COR-L47 (cell line): Measurements from ENCODE around the gene GNG13.
"Not testable (repeated sequence)": the region's sequence is repeated elsewhere in the genome, so short reads cannot be mapped to it uniquely, and the experiment has no call there.

Experiments
- DNase-seq: peaks from one replicate; lab custom pipeline; 2025; lab: John Stamatoyannopoulos, UW

The GNG13 gene

GRCh38 chr16:760545-761343, 39.8 kb downstream of the GNG13 start, which contains the start of gene MSLN:
Gene MSLN, plus strand, starts transcription at chr16:760734. Its CDS starts 1,947 bp downstream, at chr16:762681.
- no peak for DNase-seq

- DNase-seq: no peak
These were observed 40.5 kb downstream of the GNG13 start for GRCh38 chr16:760065-760464.

DNA sequence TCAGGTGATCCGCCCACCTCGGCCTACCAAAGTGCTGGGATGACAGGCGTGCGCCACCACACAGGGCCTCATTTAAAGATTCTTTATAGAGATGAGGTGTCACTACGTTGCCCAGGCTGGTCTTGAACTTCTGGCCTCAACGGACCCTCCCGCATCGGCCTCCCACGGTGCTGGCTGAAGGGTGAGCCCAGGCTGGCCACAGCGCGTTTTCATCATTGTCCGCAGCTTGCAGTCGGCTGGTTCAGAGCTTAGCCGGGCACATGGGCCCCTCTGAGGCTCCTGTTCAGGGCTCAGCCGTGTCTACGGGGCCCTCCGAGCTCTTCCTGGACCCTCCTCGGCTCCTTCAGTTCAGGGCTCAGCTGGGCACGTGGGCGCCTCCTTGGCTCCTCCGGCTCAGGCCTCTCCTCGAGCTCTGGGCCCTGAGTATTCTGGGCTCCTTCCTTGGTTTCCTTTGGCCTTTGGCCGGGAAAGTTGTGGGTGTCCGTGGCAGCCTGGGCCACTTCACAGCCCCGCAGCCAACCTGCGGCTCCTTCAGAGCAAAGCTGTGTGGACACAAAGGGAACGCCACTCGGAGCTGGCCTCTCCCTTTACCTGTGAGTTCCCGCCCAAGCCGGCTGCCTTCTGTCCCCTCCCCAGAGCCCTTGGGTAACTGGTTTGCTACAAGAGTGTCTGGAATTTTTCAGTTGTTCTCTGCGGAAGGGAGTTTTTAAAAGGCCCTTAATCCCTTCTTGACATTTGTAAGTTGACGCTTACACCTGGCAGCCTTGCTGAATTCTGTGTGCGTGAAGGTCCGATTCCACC, 41.2 kb downstream of the GNG13 start:
- DNase-seq: no peak

- DNase-seq: no peak
These were observed 44.1 kb downstream of the GNG13 start for GRCh38 chr16:756428-756827.

DNA sequence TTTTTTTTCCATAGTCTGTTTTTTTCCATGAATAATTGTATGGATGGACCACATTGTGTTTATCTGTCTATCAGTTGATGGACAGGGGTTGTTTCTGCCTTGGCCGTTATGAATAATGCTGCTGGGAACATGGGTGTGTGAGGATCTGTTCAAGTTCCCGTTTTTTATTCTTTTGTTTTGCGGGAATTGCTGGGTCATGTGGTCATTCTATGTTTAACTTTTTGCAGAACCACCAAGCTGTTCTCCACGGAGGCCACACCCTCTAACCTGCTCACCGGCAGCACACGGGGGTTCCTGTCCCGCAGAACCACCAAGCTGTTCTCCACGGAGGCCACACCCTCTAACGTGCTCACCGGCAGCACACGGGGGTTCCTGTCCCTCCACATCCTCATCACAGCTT, 45.9 kb downstream of the GNG13 start:
- no peak for DNase-seq

DNA sequence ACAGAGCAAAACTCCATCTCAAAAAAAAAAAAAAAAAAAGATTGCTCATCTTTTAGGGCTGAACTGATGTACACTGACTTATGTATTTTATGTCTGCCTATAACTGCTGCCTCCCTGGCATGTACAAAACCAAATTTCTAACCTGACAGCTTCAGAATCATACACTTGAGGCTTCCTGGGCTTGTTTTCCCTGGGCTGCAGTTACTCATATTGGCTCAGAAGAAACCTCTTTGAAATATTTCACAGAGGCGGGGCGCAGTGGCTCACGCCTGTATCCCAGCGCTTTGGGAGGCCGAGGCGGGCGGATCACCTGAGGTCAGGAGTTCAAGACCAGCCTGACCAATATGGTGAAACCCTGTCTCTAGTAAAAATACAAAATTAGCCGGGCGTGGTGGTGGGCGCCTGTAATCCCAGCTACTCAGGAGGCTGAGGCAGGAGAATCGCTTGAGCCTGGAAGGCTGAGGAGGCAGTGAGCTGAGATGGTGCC, 46.4 kb downstream of the GNG13 start:
- DNase-seq: not testable (repeated sequence)

GRCh38 chr16:752007-752312, 48.6 kb downstream of the GNG13 start:
- DNase-seq: no peak

GRCh38 chr16:751152-752006, 49.2 kb downstream of the GNG13 start:
- no peak for DNase-seq

- no peak for DNase-seq
These were observed 50.0 kb downstream of the GNG13 start for GRCh38 chr16:750485-750884.

DNA sequence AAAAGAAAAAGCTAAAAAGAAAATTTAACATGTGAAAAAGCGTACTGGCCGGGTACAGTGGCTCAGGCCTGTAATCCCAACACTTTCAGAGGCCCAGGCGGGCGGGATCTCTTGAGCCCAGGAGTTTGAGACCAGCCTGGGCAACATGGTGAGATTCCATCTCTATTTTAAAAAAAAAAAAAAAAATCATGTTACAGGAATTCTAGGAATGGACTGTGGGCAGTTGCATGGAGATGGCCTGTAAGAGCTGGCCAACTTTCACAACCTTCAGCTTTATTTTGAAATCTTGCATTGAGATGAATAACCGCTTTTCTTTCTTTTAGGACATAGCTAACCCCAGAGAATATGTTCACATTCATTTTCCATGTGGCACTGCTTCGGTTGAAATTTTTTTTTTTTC, 51.5 kb downstream of the GNG13 start:
- no peak for DNase-seq
